ENCODE measurements around the gene ADORA1.

ADORA1 gene

DNA sequence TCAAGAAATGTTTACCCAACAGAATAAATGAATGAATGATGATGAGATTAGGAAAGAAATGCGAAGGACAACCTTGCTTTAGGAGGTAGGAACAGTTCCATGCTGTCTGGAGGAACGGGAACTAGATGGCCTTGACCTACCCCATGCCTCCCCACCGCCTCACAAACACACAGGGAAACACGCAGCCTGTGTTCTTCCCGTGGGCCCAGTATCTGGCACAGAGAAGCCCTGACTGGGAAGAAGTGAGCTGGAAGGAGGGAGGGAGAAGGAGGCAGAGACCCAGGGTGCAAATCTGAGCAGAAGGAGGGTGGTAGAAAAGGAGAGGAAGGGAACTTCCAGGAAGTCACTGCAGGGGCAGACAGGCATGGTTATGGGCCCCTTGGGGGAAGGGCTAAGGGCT lies 3.5 kb upstream of the ADORA1 start:
- Histone ChIP-seq H3K4me1 (ENCODE audit: insufficient read depth, low read length) (no peaks in the 10 kb centered on the region), H3K27me3 (ENCODE audit: insufficient read depth, low read length, poor library complexity) (peaks cover 33% of the 10 kb centered on the region), H3K9ac (ENCODE audit: low read depth, low read length) (no peak overlapping the region), H3K4me2 (ENCODE audit: insufficient read depth, low read length) (no peak overlapping the region), H4K20me1 (ENCODE audit: insufficient read depth, low read length) (peaks cover 6% of the 10 kb centered on the region; the same call in 1 of the 2 replicates), H3K79me2 (ENCODE audit: insufficient read depth, low read length) (no peaks in the 10 kb centered on the region), H3K4me3 (ENCODE audit: low read depth in 1 of 2, low read length in 2 of 2) (no peak overlapping the region), H3K27ac (ENCODE audit: low read length) (no peak overlapping the region), H2AFZ (ENCODE audit: low read depth, low read length) (no peak overlapping the region), H3K9me3 (ENCODE audit: insufficient read depth, low read length, severe bottlenecking) (no peaks in the 10 kb centered on the region), H3K36me3 (ENCODE audit: insufficient read depth, low read length) (no peaks in the 10 kb centered on the region)
- ATAC-seq (ENCODE audit: insufficient read depth, low read depth) (no peak), DNase-seq (no peak)
- TF ChIP-seq, protein P1, sequence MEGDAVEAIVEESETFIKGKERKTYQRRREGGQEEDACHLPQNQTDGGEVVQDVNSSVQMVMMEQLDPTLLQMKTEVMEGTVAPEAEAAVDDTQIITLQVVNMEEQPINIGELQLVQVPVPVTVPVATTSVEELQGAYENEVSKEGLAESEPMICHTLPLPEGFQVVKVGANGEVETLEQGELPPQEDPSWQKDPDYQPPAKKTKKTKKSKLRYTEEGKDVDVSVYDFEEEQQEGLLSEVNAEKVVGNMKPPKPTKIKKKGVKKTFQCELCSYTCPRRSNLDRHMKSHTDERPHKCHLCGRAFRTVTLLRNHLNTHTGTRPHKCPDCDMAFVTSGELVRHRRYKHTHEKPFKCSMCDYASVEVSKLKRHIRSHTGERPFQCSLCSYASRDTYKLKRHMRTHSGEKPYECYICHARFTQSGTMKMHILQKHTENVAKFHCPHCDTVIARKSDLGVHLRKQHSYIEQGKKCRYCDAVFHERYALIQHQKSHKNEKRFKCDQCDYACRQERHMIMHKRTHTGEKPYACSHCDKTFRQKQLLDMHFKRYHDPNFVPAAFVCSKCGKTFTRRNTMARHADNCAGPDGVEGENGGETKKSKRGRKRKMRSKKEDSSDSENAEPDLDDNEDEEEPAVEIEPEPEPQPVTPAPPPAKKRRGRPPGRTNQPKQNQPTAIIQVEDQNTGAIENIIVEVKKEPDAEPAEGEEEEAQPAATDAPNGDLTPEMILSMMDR (IDR thresholded peaks at IDR 0.05; ENCODE audit: borderline replicate concordance, extremely low read depth, low read length, poor library complexity, severe bottlenecking) = no peak
- no peak for TF ChIP-seq EZH2 (IDR thresholded peaks at IDR 0.05; ENCODE audit: borderline replicate concordance, low read depth, low read length, severe bottlenecking)

DNA sequence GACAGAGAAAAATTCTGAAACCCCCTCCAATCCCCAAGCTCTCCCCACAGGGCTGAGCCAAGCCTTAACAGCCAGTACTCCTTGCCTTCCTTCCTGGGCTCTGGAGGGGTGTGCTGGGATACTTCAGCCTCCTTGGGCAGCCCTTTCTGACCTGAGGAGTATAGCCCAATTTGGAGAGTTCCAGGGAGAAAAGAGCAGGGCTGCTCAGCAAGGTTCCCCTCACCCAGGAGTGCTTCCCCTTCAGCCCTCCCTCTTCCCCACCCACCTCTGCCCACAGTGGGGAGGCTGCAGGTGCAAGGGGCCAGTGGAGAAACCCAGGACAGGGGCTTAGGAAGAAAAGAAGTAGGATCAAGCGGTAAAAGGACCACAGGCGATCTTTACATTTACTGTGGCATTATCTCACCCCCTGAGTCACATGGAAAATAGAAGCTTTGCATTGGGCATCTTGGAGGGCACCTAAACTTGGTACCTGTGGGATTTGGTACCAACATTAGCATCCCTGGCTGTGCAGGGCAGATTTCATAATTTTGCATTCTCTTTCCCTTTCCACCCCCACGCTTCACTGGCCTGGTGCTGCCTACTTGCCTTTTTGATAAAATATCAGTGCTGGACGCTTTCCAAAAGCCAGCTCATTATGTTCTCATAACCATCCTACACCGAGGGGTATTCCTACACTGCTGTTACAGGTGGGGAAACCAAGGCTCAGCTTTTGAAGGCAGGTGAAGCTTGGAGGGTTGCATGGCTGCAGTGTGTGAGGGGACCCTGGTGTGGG lies 2.8 kb upstream of the ADORA1 start:
- DNase-seq (no peak), ATAC-seq (ENCODE audit: insufficient read depth, low read depth) (no peak)
- H2AFZ ChIP-seq (ENCODE audit: low read depth, low read length) = no peak overlapping the region
- no peaks in the 10 kb centered on the region for H3K9me3 ChIP-seq (ENCODE audit: insufficient read depth, low read length, severe bottlenecking)
- no peak for TF ChIP-seq EZH2 (IDR thresholded peaks at IDR 0.05; ENCODE audit: borderline replicate concordance, low read depth, low read length, severe bottlenecking)
- TF ChIP-seq, protein P1 (IDR thresholded peaks at IDR 0.05; ENCODE audit: borderline replicate concordance, extremely low read depth, low read length, poor library complexity, severe bottlenecking) = no peak
- H3K36me3 ChIP-seq (ENCODE audit: insufficient read depth, low read length) = no peaks in the 10 kb centered on the region
- H4K20me1 ChIP-seq (ENCODE audit: insufficient read depth, low read length) = peaks cover 11% of the 10 kb centered on the region
- H3K9ac ChIP-seq (ENCODE audit: low read depth, low read length) = no peak overlapping the region
- H3K4me1 ChIP-seq (ENCODE audit: insufficient read depth, low read length) = no peaks in the 10 kb centered on the region
- H3K4me2 ChIP-seq (ENCODE audit: insufficient read depth, low read length) = no peak overlapping the region
- H3K4me3 ChIP-seq (ENCODE audit: low read depth in 1 of 2, low read length in 2 of 2) = no peak overlapping the region
- H3K79me2 ChIP-seq (ENCODE audit: insufficient read depth, low read length) = no peaks in the 10 kb centered on the region
- H3K27ac ChIP-seq (ENCODE audit: low read length) = no peak overlapping the region
- peaks cover 33% of the 10 kb centered on the region for H3K27me3 ChIP-seq (ENCODE audit: insufficient read depth, low read length, poor library complexity)

DNA sequence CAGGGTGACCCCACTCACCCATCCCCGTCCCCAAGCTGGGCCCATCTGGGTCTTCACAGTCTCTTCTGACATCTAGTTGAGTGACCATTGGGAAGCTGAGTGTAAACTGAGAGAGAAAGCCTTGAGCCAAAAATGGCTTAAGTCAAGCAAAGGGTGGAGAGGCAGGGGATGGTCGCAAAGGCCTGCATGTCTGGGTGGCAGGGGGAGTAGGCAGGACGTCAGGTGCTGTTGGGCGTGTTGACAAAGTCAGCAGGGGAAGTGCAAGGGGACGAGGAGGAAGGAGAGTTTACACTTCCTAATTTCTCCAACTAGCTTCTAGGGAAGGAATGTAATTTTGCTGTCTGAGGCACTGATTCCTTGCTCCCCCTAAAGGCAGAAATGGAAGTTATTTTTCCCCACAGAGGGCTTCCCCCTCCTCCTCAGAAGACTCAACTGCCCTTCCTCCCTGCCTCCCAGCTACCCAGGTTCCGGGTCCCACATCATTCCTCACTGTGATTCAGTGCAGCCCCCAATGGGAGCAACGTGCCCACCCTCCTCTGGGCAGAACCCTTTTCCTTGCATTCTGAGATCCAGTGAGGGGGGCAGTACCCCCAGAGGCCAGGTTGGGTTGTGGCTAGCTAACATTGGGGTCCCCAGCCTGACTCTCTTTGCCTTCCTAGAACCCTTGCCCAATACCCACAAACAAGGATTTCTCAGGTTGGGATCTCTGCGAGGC lies 1.2 kb upstream of the ADORA1 start:
- Histone ChIP-seq H3K9ac (ENCODE audit: low read depth, low read length) (no peak overlapping the region), H3K9me3 (ENCODE audit: insufficient read depth, low read length, severe bottlenecking) (no peaks in the 10 kb centered on the region), H3K79me2 (ENCODE audit: insufficient read depth, low read length) (no peaks in the 10 kb centered on the region), H4K20me1 (ENCODE audit: insufficient read depth, low read length) (peaks cover 11% of the 10 kb centered on the region), H3K4me3 (ENCODE audit: low read depth in 1 of 2, low read length in 2 of 2) (no peak overlapping the region), H3K27me3 (ENCODE audit: insufficient read depth, low read length, poor library complexity) (peaks cover 30% of the 10 kb centered on the region), H2AFZ (ENCODE audit: low read depth, low read length) (no peak overlapping the region), H3K4me1 (ENCODE audit: insufficient read depth, low read length) (no peaks in the 10 kb centered on the region), H3K4me2 (ENCODE audit: insufficient read depth, low read length) (no peak overlapping the region), H3K36me3 (ENCODE audit: insufficient read depth, low read length) (no peaks in the 10 kb centered on the region), H3K27ac (ENCODE audit: low read length) (no peak overlapping the region)
- no peak for TF ChIP-seq EZH2 (IDR thresholded peaks at IDR 0.05; ENCODE audit: borderline replicate concordance, low read depth, low read length, severe bottlenecking)
- TF ChIP-seq, protein P1 (IDR thresholded peaks at IDR 0.05; ENCODE audit: borderline replicate concordance, extremely low read depth, low read length, poor library complexity, severe bottlenecking) = peak; percentile 35
- ATAC-seq (ENCODE audit: insufficient read depth, low read depth) = no peak
- no peak for DNase-seq
